Breast epithelium (tissue), 3 donors: Measurements from ENCODE around the gene ZC3H12D.
"Not testable (repeated sequence)": the region's sequence is repeated elsewhere in the genome, so short reads cannot be mapped to it uniquely, and the experiment has no call there.

Experiments
- POLR2A ChIP-seq: fragments of 450-650 bp; IDR thresholded peaks from one replicate; pipeline ENCODE4 v1.6.1; 2016; ENCODE audit warnings: antibody characterized with exemption, mild to moderate bottlenecking, moderate library complexity
- POLR2AphosphoS5 ChIP-seq, 3 donors: sonication (generic); formaldehyde crosslinking; IDR thresholded peaks; one replicate each; pipeline ENCODE4 v1.6.1; 2017; ENCODE audit warnings: antibody characterized with exemption in 3 of 3
- TF ChIP-seq, protein P1 (sequence below), 3 donors: fragments of 450-650 bp; IDR thresholded peaks; one replicate each; pipeline ENCODE4 v1.5.1; 2016 to 2017; ENCODE audit warnings: antibody characterized with exemption in 3 of 3, mild to moderate bottlenecking in 3 of 3, moderate library complexity in 3 of 3

DNA sequence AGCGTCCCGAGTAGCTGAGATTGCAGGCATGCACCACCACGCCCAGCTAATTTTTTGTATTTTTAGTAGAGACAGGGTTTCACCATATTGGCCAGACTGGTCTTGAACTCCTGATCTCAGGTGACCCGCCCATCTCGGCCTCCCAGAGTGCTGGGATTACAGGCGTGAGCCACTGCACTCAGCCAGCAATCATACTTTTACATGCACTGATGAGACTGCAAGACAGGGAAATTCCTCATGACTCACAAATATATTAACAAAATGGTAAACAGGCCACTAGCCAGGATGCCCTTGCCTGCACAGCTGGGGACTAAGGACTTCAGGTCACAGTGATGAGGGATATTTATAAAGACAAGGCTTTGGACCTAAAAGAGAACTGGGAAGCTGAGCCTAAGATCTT is 11.8 kb upstream of the ZC3H12D start:
- TF ChIP-seq, protein P1, sequence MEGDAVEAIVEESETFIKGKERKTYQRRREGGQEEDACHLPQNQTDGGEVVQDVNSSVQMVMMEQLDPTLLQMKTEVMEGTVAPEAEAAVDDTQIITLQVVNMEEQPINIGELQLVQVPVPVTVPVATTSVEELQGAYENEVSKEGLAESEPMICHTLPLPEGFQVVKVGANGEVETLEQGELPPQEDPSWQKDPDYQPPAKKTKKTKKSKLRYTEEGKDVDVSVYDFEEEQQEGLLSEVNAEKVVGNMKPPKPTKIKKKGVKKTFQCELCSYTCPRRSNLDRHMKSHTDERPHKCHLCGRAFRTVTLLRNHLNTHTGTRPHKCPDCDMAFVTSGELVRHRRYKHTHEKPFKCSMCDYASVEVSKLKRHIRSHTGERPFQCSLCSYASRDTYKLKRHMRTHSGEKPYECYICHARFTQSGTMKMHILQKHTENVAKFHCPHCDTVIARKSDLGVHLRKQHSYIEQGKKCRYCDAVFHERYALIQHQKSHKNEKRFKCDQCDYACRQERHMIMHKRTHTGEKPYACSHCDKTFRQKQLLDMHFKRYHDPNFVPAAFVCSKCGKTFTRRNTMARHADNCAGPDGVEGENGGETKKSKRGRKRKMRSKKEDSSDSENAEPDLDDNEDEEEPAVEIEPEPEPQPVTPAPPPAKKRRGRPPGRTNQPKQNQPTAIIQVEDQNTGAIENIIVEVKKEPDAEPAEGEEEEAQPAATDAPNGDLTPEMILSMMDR (IDR thresholded peaks at IDR 0.05), result not testable (repeated sequence)
- TF ChIP-seq POLR2AphosphoS5 (IDR thresholded peaks at IDR 0.05); POLR2A: not testable (repeated sequence)
